ENCODE data around the gene CEP19. TPM values are rescaled to one million over a fixed set of nuclear protein-coding genes. Genes with fewer than 3 reads are reported as not detected.

The CEP19 gene
- total RNA-seq, 4 donors from 2014 or later: 0.63 to 1.4 (median 1.1) TPM; not detected in 1

DNA sequence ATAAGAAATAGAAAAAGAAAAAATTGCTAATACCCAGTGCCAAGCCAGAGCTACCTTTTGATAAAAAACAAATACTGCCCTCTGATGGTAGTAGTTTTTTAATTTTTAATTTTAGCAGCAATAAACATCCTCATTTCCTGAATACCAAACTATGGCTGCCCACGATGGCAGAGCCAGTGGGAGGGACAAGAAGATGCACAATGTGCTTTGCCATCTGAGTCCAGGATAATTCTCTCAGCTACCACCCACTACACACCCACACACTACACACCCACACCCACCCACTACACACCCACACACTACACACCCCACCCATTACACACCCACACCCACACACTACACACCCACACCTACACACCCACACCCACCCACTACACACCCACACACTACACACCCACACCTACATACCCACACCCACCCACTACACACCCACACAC lies 17.8 kb downstream of the CEP19 start:
- H3K4me3 ChIP-seq (ENCODE audit: low read depth, poor library complexity, severe bottlenecking): no peak overlapping the region
- no peak for DNase-seq (ENCODE audit: low spot score in 2 of 2)
- WGBS, 2 donors: 0% methylated on average over 1 of the region's 1 CpG
- TF ChIP-seq, protein P1, sequence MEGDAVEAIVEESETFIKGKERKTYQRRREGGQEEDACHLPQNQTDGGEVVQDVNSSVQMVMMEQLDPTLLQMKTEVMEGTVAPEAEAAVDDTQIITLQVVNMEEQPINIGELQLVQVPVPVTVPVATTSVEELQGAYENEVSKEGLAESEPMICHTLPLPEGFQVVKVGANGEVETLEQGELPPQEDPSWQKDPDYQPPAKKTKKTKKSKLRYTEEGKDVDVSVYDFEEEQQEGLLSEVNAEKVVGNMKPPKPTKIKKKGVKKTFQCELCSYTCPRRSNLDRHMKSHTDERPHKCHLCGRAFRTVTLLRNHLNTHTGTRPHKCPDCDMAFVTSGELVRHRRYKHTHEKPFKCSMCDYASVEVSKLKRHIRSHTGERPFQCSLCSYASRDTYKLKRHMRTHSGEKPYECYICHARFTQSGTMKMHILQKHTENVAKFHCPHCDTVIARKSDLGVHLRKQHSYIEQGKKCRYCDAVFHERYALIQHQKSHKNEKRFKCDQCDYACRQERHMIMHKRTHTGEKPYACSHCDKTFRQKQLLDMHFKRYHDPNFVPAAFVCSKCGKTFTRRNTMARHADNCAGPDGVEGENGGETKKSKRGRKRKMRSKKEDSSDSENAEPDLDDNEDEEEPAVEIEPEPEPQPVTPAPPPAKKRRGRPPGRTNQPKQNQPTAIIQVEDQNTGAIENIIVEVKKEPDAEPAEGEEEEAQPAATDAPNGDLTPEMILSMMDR (IDR thresholded peaks at IDR 0.05): no peak
- no peak for TF ChIP-seq POLR2A (IDR thresholded peaks at IDR 0.05)
- intact Hi-C loops (cut with DNase I; ENCODE audit: low total_unique reads): no loop called here

DNA sequence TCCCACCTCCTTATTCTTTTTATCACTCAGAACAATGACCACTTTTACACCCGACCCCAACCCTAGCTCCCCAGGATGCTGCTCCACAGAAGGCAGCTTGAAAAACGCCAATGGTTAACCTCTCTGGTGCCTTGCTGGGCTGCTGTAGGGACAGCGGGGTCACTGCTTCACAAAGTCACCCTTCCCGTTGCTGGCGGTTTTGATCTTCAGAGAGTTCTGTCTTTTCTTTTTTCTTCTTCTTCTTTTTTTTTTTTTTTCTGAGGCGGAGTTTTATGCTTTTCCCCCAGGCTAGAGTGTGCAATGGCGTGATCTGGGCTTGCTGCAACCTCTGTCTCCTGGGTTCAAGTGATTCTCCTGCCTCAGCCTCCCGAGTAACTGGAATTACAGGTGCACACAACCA lies 20.7 kb downstream of the CEP19 start:
- H3K4me3 ChIP-seq (ENCODE audit: low read depth, poor library complexity, severe bottlenecking): no peak overlapping the region
- intact Hi-C loops (cut with DNase I; ENCODE audit: low total_unique reads): no loop called here
- peak in 1 of 2 donors; percentile 50 for DNase-seq (ENCODE audit: low spot score in 2 of 2)
- WGBS, 2 donors: 62 to 66% methylated on average over 8 of the region's 8 CpGs
- TF ChIP-seq POLR2A (IDR thresholded peaks at IDR 0.05): no peak
- TF ChIP-seq, protein P1 (IDR thresholded peaks at IDR 0.05): no peak

DNA sequence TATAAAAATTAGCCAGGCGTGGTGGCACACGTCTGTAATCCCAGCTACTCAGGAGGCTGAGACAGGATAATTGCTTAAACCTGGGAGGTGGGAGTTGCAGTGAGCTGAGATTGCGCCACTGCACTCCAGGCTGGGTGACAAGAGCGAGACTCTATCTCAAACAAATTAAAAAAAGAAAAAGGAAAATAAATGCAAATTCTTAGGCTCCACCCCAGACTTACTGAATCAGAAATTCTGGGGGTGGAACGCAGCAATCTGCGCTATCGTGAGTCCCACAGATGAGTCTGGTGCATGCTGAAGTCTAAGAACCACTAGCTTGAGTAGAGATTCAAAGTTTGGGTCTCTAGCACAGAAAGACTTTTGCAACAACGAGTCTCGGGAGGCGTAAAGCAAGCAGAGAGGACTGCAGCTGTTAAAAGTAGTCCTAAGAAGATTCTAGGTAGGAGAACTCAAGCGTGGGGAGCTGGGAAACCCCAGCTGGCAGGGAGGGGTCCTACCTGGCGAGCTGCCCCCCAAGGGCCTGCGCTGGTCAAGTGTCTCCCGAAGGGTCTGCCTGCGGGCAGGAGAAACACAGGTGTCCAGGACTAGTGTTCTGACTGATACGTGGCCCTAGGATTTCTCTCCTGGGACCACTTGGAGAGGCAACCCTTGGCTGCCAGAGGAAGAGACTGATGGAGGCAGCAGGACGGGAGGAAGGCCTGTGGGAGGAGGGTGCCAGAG lies 21.9 kb downstream of the CEP19 start:
- TF ChIP-seq, protein P1 (IDR thresholded peaks at IDR 0.05): no peak
- TF ChIP-seq POLR2A (IDR thresholded peaks at IDR 0.05): no peak
- intact Hi-C loops (cut with DNase I; ENCODE audit: low total_unique reads): loop anchor here (10.0 kb wide), 1 partner anchor 145 kb away; no protein-coding TSS in a partner anchor

DNA sequence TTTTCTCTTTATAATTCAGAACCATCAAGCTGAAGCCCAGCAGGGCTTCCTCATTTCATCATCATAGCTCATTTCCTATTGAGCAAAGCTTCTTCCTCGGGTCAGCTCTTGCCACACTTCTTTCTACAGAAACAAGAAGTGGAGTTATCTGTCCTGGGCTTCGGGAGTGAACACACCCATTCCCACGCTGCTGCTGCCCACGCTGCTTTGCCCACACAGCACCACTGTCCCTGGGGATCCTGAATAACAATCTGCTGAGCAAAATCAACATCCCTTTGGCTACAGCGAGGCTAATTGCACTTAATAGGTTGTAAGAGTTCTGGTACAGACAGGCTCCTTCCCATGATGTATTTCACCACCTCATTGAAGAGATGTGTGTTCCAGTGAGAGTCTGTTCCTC lies 23.7 kb downstream of the CEP19 start:
- TF ChIP-seq, protein P1 (IDR thresholded peaks at IDR 0.05): no peak
- TF ChIP-seq POLR2A (IDR thresholded peaks at IDR 0.05): no peak
- H3K4me3 ChIP-seq (ENCODE audit: low read depth, poor library complexity, severe bottlenecking): no peak overlapping the region
- peak; percentile 65 to 88 for DNase-seq (ENCODE audit: low spot score in 2 of 2)
- intact Hi-C loops (cut with DNase I; ENCODE audit: low total_unique reads): loop anchor here (10.0 kb wide), 1 partner anchor 144 kb away; no protein-coding TSS in a partner anchor
- 36 to 38% methylated on average over 5 of the region's 5 CpGs for WGBS, 2 donors

More for the DNA sequence above, 21.9 kb downstream of the CEP19 start:
- 90 to 92% methylated on average over 17 of the region's 17 CpGs for WGBS, 2 donors
- H3K4me3 ChIP-seq (ENCODE audit: low read depth, poor library complexity, severe bottlenecking): no peak overlapping the region
- DNase-seq (ENCODE audit: low spot score in 2 of 2): peak in 1 of 2 donors; percentile 75

DNA sequence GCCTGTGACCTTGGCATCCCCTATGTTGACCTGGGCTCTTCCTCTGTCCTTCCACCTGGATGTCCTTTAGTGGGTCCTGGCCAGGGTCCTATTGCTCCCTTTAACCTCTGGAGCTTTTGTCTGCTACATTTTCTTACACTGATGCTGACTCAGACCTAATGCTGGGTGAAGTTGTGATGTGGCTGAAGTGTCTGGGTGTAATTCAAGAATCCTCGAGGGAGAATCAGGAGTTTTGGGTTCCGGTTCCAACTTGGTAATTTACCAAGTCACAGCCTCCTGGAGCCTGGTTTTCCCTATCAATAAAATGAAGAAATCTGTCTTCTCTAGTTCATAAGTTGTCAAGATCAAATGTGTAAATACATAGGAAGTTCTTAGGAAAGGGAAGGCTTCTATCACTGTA lies 25.6 kb downstream of the CEP19 start:
- no peak for DNase-seq (ENCODE audit: low spot score in 2 of 2)
- TF ChIP-seq, protein P1 (IDR thresholded peaks at IDR 0.05): no peak
- no peak for TF ChIP-seq POLR2A (IDR thresholded peaks at IDR 0.05)
- intact Hi-C loops (cut with DNase I; ENCODE audit: low total_unique reads): loop anchor here (10.0 kb wide), 1 partner anchor 142 kb away; no protein-coding TSS in a partner anchor
- H3K4me3 ChIP-seq (ENCODE audit: low read depth, poor library complexity, severe bottlenecking): no peak overlapping the region
- 22 to 44% methylated on average over 2 of the region's 2 CpGs for WGBS, 2 donors
